Activated T-helper 2 cell treated with anti-CD3 and anti-CD28 coated beads, Interferon-gamma antibody, Interleukin-2, Interleukin-4, amounts not matched to agents 10 μg/mL and 5 μg/mL and 100 μg/mL, durations not matched to agents 14 hours and 24 hours and 36 hours (primary cell): ENCODE data around the gene RAPGEF2. TPM values are rescaled to one million over a fixed set of nuclear protein-coding genes. Genes with fewer than 3 reads are reported as not detected.

ENCODE experiments used
- DNase-seq: peaks from one replicate; pipeline ENCODE4 v3.0.0; 2021; ENCODE audit warnings: low spot score
- H3K27ac Mint-ChIP-seq: one replicate; pipeline ENCODE4 v1.8.0; 2021; ENCODE audit warnings: mixed read lengths
- H3K27me3 Mint-ChIP-seq: one replicate; pipeline ENCODE4 v1.8.0; 2021; ENCODE audit warnings: low read depth, mixed read lengths
- H3K36me3 Mint-ChIP-seq: one replicate; pipeline ENCODE4 v1.8.0; 2021; ENCODE audit warnings: low read depth, mixed read lengths
- H3K4me1 Mint-ChIP-seq: one replicate; pipeline ENCODE4 v1.8.0; 2021; ENCODE audit warnings: low read depth, mixed read lengths
- H3K4me3 Mint-ChIP-seq: one replicate; pipeline ENCODE4 v1.8.0; 2021; ENCODE audit warnings: low read depth, mild to moderate bottlenecking, moderate library complexity, mixed read lengths
- H3K9me3 Mint-ChIP-seq: one replicate; pipeline ENCODE4 v1.8.0; 2021; ENCODE audit warnings: mixed read lengths
- intact Hi-C: fragments of 100-400 bp; cut with micrococcal nuclease; formaldehyde crosslinking; loops from one replicate; pipeline ENCODE4 v1.15.1; 2023
- total RNA-seq: library from RNA; stranded (reverse); gene quantifications from 2 replicates; pipeline ENCODE4 v1.2.3, GENCODE V29; 2022

RAPGEF2 gene
- total RNA-seq, 1 donor from 2014 or later: 17.0 TPM

DNA sequence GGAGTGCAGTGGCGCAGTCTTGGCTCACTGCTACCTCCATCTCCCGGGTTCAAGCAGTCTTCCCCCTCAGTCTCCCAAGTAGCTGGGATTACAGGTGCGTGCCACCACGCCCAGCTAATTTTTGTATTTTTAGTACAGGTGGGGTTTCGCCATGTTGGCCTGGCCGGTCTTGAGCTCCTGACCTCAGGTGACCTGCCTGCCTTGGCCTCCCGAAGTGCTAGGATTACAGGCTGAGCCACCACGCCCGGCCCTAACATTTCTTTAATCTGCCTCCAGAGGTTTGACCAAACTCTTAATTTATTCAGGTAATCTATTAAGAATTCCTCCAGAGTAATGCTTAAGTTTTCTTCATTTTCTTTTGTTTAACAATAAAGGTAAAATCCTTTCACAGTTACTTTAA is 171.0 kb downstream of the RAPGEF2 start:
- DNase-seq: no peak
- Mint-ChIP-seq H3K27ac (no peak overlapping the region), H3K4me3 (no peak overlapping the region), H3K36me3 (no peaks in the 10 kb centered on the region), H3K9me3 (no peaks in the 10 kb centered on the region), H3K27me3 (no peaks in the 10 kb centered on the region), H3K4me1 (no peaks in the 10 kb centered on the region)
- intact Hi-C loops: no loop called here

DNA sequence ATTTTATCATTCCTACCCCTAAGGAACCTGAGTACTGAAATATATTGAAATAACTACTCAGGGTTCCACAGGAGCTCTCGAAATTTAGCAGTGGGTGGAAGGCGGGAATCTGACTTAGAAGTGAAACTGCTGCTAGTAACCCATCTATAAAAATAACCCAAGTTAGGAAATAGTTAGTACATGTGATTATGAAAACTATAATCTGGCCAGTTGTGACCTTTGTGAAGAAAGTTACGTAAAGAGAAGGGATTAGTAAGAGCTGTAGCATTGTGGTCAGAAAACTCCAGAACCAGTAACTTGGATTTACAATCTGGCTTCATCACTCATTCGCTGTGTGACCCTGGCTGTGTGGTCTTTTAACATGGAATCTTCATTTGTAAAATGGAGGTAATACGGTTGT is 175.5 kb downstream of the RAPGEF2 start:
- intact Hi-C loops: no loop called here
- H3K27me3 Mint-ChIP-seq: no peaks in the 10 kb centered on the region
- no peaks in the 10 kb centered on the region for H3K9me3 Mint-ChIP-seq

DNA sequence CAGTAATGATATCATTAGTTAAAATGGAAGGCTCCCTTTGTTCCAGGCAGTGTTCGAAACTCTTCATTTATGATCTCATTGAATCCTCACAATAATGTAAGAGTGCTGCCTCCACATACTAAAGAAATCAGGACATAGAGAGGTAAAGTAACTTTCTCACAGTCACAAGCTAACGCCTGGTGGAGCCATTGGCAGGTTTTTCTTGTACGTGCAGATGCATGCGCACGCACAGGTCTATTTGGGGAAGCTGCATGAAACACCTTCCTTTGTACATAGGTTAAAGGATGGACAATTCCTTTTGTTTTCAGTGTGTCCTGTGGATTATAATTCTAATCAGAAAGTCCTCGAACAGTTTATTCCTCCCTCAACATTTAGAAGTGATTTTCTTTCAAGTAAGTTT is 176.2 kb downstream of the RAPGEF2 start:
- H3K4me1 Mint-ChIP-seq: no peaks in the 10 kb centered on the region
- intact Hi-C loops: no loop called here
- no peak overlapping the region for H3K4me3 Mint-ChIP-seq
- H3K27me3 Mint-ChIP-seq: no peaks in the 10 kb centered on the region
- no peak for DNase-seq
- no peaks in the 10 kb centered on the region for H3K36me3 Mint-ChIP-seq
- H3K9me3 Mint-ChIP-seq: no peaks in the 10 kb centered on the region
- H3K27ac Mint-ChIP-seq: no peak overlapping the region

More for the DNA sequence above, 175.5 kb downstream of the RAPGEF2 start:
- Mint-ChIP-seq H3K36me3 (no peaks in the 10 kb centered on the region), H3K4me1 (no peaks in the 10 kb centered on the region), H3K27ac (no peak overlapping the region), H3K4me3 (no peak overlapping the region)
- no peak for DNase-seq

DNA sequence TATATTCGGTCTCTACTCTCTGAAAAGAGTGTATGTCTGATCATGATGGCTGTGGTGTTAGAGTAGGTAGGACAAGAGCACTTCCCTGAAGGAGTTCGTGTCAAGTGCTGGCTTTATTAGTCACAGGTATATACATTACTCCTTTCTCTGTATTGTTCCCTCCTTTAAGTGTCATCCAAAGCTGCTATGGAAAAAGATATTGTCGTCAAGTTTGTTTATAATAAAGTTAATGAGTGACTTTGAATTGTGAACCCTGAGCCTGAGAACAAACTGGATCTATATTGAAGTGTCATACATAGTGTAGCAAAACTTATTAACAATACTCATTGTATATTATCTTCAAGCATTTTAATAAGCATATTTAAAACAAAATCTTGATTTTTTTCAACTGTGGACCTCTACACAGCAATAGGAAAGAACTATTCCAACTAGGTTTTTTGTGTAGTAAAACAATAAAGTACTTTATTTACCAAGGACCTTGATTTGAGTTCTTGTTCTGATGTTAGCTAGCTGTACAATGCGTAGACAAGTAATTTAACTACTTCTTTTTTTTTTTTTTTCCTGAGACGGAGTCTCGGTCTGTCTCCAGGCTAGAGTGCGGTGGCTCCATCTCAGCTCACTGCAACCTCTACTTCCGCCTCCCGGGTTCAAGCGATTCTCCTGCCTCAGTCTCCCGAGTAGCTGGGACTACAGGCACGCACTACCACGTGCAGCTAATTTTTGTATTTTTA is 177.7 kb downstream of the RAPGEF2 start:
- Mint-ChIP-seq H3K4me1 (no peaks in the 10 kb centered on the region), H3K27me3 (no peaks in the 10 kb centered on the region), H3K27ac (no peak overlapping the region), H3K4me3 (no peak overlapping the region), H3K9me3 (no peaks in the 10 kb centered on the region), H3K36me3 (no peaks in the 10 kb centered on the region)
- DNase-seq: no peak
- intact Hi-C loops: no loop called here

DNA sequence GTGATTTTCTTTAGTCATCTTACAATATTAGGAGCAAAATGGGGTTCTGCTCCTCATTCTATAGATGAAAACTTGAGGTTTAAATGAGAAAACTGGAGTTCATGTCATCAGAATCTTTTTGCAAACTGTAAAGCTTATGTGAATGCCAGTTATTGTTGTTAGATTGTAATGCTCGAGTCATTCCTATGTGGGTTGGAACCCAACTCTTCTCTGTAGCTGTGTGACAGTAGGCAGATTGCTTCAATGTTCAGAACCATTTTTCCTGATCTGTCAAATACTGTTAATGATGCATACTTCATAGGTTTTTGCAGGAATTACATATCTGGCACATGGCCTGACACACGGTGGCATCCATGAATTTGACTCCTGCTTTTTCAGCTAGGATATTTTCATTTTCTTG is 178.9 kb downstream of the RAPGEF2 start:
- no peak for DNase-seq
- H3K9me3 Mint-ChIP-seq: no peaks in the 10 kb centered on the region
- H3K4me3 Mint-ChIP-seq: no peak overlapping the region
- H3K36me3 Mint-ChIP-seq: no peaks in the 10 kb centered on the region
- intact Hi-C loops: no loop called here
- H3K27ac Mint-ChIP-seq: no peak overlapping the region
- H3K27me3 Mint-ChIP-seq: peaks cover 2% of the 10 kb centered on the region
- H3K4me1 Mint-ChIP-seq: no peaks in the 10 kb centered on the region

DNA sequence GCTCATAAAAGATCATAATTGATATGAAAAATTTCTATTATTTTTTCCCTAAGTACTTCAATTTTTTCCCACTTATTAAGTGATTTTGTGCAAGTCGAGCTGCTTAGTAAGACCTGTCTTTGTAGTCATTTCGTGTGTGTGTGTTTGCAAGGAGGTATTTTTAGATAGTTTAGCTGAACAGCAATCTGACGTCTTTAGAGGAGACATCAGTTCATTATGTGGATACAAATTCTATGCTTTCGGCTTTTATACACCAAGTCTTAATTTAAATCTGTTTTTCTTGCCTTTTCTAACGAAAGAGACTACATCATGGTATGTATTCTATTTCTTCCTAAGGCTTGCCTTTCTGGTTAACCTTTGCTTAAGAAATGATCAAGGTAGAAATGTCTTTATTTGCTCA is 179.4 kb downstream of the RAPGEF2 start:
- no peaks in the 10 kb centered on the region for H3K36me3 Mint-ChIP-seq
- intact Hi-C loops: no loop called here
- no peaks in the 10 kb centered on the region for H3K4me1 Mint-ChIP-seq

DNA sequence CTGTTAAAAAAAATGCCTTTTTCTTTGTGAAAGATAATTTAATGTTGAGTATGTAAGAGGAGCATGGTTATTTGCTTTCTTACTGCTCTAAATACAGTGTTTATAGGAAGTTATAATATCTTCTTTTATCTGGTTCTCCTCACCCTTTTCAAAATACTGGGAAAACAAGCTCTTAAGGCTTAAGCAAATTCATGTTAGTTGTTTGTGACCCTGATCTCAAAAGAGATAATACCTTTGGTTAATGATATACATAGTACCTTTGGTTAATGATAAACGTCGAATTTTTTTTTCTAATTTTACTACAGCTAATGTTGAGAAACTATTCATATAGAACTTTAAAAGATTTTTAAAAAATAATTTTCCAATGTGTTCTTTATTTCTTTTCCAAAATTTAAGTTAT is 180.1 kb downstream of the RAPGEF2 start:
- Mint-ChIP-seq H3K4me1 (no peaks in the 10 kb centered on the region), H3K36me3 (no peaks in the 10 kb centered on the region), H3K4me3 (no peak overlapping the region), H3K27me3 (peaks cover 2% of the 10 kb centered on the region), H3K27ac (no peak overlapping the region), H3K9me3 (no peaks in the 10 kb centered on the region)
- DNase-seq: no peak
- intact Hi-C loops: no loop called here

More for the DNA sequence above, 179.4 kb downstream of the RAPGEF2 start:
- Mint-ChIP-seq H3K27ac (no peak overlapping the region), H3K4me3 (no peak overlapping the region), H3K27me3 (peaks cover 2% of the 10 kb centered on the region), H3K9me3 (no peaks in the 10 kb centered on the region)
- DNase-seq: no peak

DNA sequence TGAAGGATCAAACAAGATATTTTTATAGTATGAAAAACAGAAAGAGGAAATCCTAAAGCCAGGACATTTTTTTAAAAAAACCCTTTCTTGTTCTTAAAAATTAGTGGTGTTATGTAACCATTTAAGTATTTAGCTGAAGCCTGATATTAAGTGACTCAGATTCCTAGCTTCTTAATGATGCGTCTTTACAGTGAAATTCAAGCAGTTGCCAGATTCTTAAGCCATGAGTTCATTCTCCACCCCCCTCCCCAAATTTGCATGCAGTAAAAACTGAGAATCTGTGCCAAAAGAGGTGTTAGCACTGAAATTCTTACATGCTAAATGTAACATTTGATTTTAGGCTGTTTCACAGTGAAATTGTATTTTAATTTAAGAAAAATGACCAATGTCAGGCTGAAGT is 180.8 kb downstream of the RAPGEF2 start:
- Mint-ChIP-seq H3K27me3 (peaks cover 2% of the 10 kb centered on the region), H3K27ac (no peak overlapping the region)

DNA sequence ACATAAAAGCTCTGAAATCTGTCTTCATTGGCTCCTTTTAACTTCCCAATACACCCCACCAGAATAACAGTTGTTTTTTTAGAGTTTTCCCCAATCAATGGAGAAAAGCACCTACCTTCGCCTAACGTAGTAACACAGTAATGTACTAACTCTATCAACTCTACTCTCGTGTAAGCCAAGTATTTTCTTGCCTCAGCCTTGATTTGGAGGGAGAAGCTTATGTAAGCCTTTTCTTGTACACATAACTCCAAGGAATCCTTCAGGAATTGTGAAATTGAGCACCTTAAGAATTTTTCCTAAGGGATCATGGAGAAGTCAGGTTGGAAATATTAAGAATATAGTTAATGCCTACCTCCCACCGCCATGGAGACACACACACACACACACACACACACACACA is 181.2 kb downstream of the RAPGEF2 start:
- no peaks in the 10 kb centered on the region for H3K9me3 Mint-ChIP-seq
- no peak overlapping the region for H3K27ac Mint-ChIP-seq
- no peaks in the 10 kb centered on the region for H3K36me3 Mint-ChIP-seq
- no peak for DNase-seq
- no peak overlapping the region for H3K4me3 Mint-ChIP-seq
- H3K27me3 Mint-ChIP-seq: peaks cover 2% of the 10 kb centered on the region
- no peaks in the 10 kb centered on the region for H3K4me1 Mint-ChIP-seq
- intact Hi-C loops: no loop called here

More for the DNA sequence above, 180.8 kb downstream of the RAPGEF2 start:
- H3K36me3 Mint-ChIP-seq: no peaks in the 10 kb centered on the region
- H3K4me3 Mint-ChIP-seq: no peak overlapping the region
- no peaks in the 10 kb centered on the region for H3K4me1 Mint-ChIP-seq
- DNase-seq: no peak
- intact Hi-C loops: no loop called here
- H3K9me3 Mint-ChIP-seq: no peaks in the 10 kb centered on the region

DNA sequence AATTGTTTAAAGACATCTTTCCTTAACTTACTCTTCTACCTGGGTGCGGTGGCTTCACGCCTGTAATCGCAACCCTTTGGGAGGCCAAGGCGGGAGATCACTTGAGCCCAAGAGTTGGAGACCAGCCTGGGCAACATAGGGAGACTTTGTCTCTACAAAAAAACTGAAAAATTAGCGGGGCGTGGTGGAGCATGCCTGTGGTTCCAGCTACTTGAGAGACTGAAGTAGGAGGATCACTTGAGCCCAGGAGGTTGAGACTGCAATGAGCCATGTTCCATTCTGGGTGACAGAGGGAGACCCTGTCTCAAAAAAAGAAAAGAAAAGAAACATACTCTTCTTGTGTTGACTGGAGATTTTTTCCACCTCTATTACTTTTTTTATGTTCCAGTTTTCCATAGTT is 181.9 kb downstream of the RAPGEF2 start:
- DNase-seq: no peak
- Mint-ChIP-seq H3K4me1 (no peaks in the 10 kb centered on the region), H3K9me3 (no peaks in the 10 kb centered on the region), H3K4me3 (no peak overlapping the region), H3K36me3 (no peaks in the 10 kb centered on the region), H3K27ac (no peak overlapping the region), H3K27me3 (peaks cover 2% of the 10 kb centered on the region)
- intact Hi-C loops: no loop called here

DNA sequence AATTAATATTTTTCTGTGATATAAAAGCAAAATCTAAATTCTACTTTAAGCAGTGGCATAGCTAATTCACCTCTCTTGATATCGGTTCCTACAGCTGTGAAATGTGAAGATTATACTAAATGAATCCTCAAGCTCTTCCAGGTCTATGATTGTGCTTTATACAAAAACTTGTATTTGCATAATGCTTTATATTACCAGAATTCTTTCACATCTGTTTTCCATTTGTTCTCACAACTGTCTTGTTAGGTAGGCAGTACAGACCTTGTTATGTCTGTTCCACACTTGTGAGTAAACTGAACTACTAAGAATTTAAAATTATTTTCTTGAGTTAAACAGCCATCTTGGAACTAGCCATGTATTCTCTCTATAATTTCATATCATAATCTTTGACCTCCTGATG is 184.9 kb downstream of the RAPGEF2 start:
- Mint-ChIP-seq H3K36me3 (no peaks in the 10 kb centered on the region), H3K27me3 (peaks cover 2% of the 10 kb centered on the region), H3K4me1 (no peaks in the 10 kb centered on the region), H3K4me3 (no peak overlapping the region), H3K9me3 (no peaks in the 10 kb centered on the region), H3K27ac (no peak overlapping the region)
- DNase-seq: no peak
- intact Hi-C loops: no loop called here

DNA sequence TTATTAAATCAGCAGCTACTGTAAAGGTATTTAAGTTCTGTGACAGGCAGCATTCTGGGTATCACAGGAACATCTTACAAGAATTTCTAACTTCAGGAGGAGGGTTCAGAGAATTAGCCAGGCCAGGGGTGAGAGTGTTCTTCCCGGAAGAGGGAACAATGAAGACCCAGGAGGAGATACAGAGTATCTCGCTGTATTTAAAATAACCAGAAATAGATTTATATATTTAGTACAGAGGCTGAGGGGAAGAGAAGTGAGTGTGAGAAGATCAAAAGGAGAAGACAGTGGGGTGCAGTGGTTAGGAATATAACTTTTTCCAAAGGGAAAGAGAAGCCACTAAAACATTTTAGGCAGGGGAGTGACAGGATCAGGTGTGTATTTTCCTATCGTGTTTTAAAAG is 186.8 kb downstream of the RAPGEF2 start:
- Mint-ChIP-seq H3K4me1 (no peaks in the 10 kb centered on the region), H3K27me3 (peaks cover 2% of the 10 kb centered on the region), H3K4me3 (no peak overlapping the region), H3K9me3 (no peaks in the 10 kb centered on the region), H3K36me3 (no peaks in the 10 kb centered on the region), H3K27ac (no peak overlapping the region)
- intact Hi-C loops: no loop called here
- DNase-seq: no peak

DNA sequence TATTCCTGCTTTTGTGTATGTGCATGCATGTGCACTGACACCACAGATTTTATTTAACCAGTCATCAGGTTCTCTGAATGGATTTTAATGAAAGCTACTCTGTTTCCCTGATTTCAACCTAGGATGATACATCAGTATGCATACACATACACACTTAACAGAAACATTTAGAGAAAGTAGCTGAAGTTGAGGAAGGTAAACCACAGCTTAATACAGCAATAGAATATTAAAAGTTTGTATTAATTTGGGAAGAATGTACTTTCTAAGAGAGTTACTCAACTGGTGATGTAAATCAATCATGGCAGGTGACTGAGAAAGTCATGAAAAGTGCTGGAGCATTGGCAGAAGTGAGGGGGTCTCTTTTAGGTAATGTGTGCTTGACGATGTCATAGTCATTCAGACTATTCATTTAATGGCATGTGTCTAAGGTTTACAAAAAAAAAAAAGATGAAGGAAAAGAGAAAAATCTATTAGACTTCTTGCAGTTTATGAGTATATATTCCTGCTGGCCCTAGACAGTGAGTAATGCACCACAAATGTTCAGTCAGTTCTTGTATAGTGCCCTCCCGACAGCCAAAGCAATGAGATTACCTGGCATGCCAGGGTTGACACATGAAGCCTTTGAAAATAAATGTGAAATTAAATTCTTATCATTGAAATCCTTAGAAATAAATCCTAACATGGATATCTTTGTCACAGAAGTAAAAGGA is 187.6 kb downstream of the RAPGEF2 start:
- Mint-ChIP-seq H3K27ac (no peak overlapping the region), H3K9me3 (no peaks in the 10 kb centered on the region), H3K4me3 (no peak overlapping the region), H3K36me3 (no peaks in the 10 kb centered on the region), H3K4me1 (no peaks in the 10 kb centered on the region), H3K27me3 (peaks cover 2% of the 10 kb centered on the region)
- DNase-seq: no peak
- intact Hi-C loops: no loop called here
